ENCODE measurements around the gene CLEC12A.

CLEC12A gene

DNA sequence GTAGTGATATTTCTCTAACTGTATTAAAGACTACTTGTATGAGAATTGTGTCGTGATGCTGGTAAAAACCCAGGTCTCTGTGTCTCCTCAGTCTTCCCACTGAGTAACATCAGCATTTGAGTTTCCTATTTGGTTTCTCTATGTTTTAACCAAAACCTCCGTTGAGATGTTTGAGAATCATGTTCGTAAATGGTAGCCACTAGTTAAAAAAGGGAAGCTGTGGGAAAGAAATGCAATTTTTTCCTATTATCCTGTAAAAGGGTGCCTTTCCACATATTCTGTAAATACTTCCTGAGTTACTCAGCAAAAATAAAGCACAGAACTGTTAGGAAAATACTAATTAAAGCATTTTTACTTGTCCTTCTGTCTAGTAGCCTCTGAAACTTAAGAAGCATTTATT lies 20.7 kb downstream of the CLEC12A start:
- H3K9ac ChIP-seq (ENCODE audit: low read length) = no peak overlapping the region
- no peak overlapping the region for H3K4me3 ChIP-seq (ENCODE audit: low read length)
- H2BK15ac ChIP-seq (replicated peaks; ENCODE audit: low read depth) = no peak overlapping the region
- no peak overlapping the region for H4K5ac ChIP-seq (ENCODE audit: low read length)
- H3K79me1 ChIP-seq (ENCODE audit: low read length) = no peaks in the 10 kb centered on the region
- no peak overlapping the region for H3K27ac ChIP-seq (ENCODE audit: low read depth, low read length)
- no peak overlapping the region for H3K23ac ChIP-seq (ENCODE audit: low read length)
- H3K18ac ChIP-seq (ENCODE audit: low read length) = no peak overlapping the region
- H2BK5ac ChIP-seq (ENCODE audit: low read length) = no peak overlapping the region
- no peak for DNase-seq
- H2AK5ac ChIP-seq (ENCODE audit: low read length) = no peak overlapping the region
- H2BK120ac ChIP-seq (ENCODE audit: low read depth, low read length) = no peak overlapping the region
- no CpG with 5 or more reads among the region's 3 CpGs for WGBS (ENCODE audit: extremely low coverage, insufficient coverage, low lambda C conversion rate)
- no peak overlapping the region for H3K4ac ChIP-seq (ENCODE audit: low read depth, low read length)
- no peaks in the 10 kb centered on the region for H3K27me3 ChIP-seq (ENCODE audit: insufficient read depth, low read length, poor library complexity)
- H4K8ac ChIP-seq (ENCODE audit: low read depth, low read length) = no peak overlapping the region
- H3K4me2 ChIP-seq (ENCODE audit: low read length) = no peak overlapping the region
- H3K36me3 ChIP-seq (ENCODE audit: control insufficient read depth, insufficient read depth, low read length) = no peaks in the 10 kb centered on the region
- H3K56ac ChIP-seq (ENCODE audit: low read length) = no peak overlapping the region
- H3K79me2 ChIP-seq (ENCODE audit: control insufficient read depth, insufficient read depth, low read length) = no peaks in the 10 kb centered on the region
- no peaks in the 10 kb centered on the region for H3K4me1 ChIP-seq (ENCODE audit: control insufficient read depth, low read depth, low read length)

DNA sequence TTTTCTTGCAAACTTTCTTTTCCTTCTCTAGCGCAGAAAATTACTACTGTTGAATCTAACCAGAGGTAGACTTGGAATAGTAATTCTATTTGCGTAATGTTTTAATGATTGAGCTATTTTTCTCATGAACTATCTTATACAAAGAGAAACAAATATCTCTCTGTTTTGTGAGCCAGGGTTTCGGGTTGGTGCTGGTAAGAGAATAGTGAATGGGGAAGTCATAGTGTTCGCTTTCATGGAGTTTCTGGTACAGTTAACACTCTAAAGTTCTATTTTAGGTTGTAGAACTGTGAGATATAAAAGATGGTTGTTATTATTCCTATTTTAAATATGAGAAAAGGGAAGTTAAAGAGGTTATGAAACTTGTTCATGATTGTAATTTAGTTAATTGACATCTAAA lies 21.1 kb downstream of the CLEC12A start:
- H3K36me3 ChIP-seq (ENCODE audit: control insufficient read depth, insufficient read depth, low read length) = no peaks in the 10 kb centered on the region
- H3K56ac ChIP-seq (ENCODE audit: low read length) = no peak overlapping the region
- H4K8ac ChIP-seq (ENCODE audit: low read depth, low read length) = no peak overlapping the region
- no CpG with 5 or more reads among the region's 4 CpGs for WGBS (ENCODE audit: extremely low coverage, insufficient coverage, low lambda C conversion rate)
- no peaks in the 10 kb centered on the region for H3K4me1 ChIP-seq (ENCODE audit: control insufficient read depth, low read depth, low read length)
- H3K18ac ChIP-seq (ENCODE audit: low read length) = no peak overlapping the region
- no peaks in the 10 kb centered on the region for H3K79me2 ChIP-seq (ENCODE audit: control insufficient read depth, insufficient read depth, low read length)
- no peak overlapping the region for H2AK5ac ChIP-seq (ENCODE audit: low read length)
- H3K4me3 ChIP-seq (ENCODE audit: low read length) = no peak overlapping the region
- no peak overlapping the region for H3K4ac ChIP-seq (ENCODE audit: low read depth, low read length)
- no peak for DNase-seq
- no peak overlapping the region for H2BK15ac ChIP-seq (replicated peaks; ENCODE audit: low read depth)
- no peak overlapping the region for H3K27ac ChIP-seq (ENCODE audit: low read depth, low read length)
- no peak overlapping the region for H3K23ac ChIP-seq (ENCODE audit: low read length)
- no peaks in the 10 kb centered on the region for H3K79me1 ChIP-seq (ENCODE audit: low read length)
- H2BK120ac ChIP-seq (ENCODE audit: low read depth, low read length) = no peak overlapping the region
- no peak overlapping the region for H2BK5ac ChIP-seq (ENCODE audit: low read length)
- no peak overlapping the region for H3K9ac ChIP-seq (ENCODE audit: low read length)
- H3K27me3 ChIP-seq (ENCODE audit: insufficient read depth, low read length, poor library complexity) = no peaks in the 10 kb centered on the region
- H3K4me2 ChIP-seq (ENCODE audit: low read length) = no peak overlapping the region
- H4K5ac ChIP-seq (ENCODE audit: low read length) = no peak overlapping the region

DNA sequence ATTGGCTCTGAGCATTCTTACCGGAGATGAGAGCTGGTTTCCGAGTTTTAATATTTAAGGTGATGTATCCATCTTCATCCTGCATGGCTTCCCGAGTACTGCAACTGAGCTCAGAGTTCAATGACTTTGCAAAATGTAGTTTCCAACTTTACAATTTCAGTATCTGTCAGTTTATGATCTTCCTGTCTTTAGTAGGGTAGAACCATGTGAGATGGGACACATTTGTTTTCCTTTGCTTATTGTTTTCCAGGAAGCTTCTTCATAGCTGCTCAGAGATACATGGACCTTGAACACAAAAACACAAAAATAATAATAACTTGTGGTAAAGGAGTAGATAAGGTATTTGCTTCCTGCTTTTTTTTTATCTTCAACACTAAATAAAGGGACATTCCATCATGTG lies 27.8 kb downstream of the CLEC12A start, which contains the start of gene CLEC1B:
Gene CLEC1B (minus strand): TSS at position 106 of the 400 bp plus-strand sequence. CDS start 21 bp downstream, at position 85.
- Histone ChIP-seq H3K56ac (ENCODE audit: low read length) (no peak within 1 kb of the TSS), H2AK5ac (ENCODE audit: low read length) (no peak within 1 kb of the TSS), H3K4ac (ENCODE audit: low read depth, low read length) (peak within 1 kb of the TSS; percentile 12), H3K9ac (ENCODE audit: low read length) (no peak within 1 kb of the TSS), H4K8ac (ENCODE audit: low read depth, low read length) (no peak within 1 kb of the TSS), H2BK120ac (ENCODE audit: low read depth, low read length) (no peak within 1 kb of the TSS), H2BK5ac (ENCODE audit: low read length) (no peak within 1 kb of the TSS), H3K27me3 (ENCODE audit: insufficient read depth, low read length, poor library complexity) (no peaks in the 10 kb centered on the region), H3K27ac (ENCODE audit: low read depth, low read length) (no peak within 1 kb of the TSS), H4K5ac (ENCODE audit: low read length) (no peak within 1 kb of the TSS), H3K18ac (ENCODE audit: low read length) (no peak within 1 kb of the TSS), H3K36me3 (ENCODE audit: control insufficient read depth, insufficient read depth, low read length) (no peaks in the 10 kb centered on the region), H3K4me3 (ENCODE audit: low read length) (no peak within 1 kb of the TSS), H3K4me2 (ENCODE audit: low read length) (no peak within 1 kb of the TSS), H3K79me2 (ENCODE audit: control insufficient read depth, insufficient read depth, low read length) (no peaks in the 10 kb centered on the region), H3K23ac (ENCODE audit: low read length) (no peak within 1 kb of the TSS), H3K4me1 (ENCODE audit: control insufficient read depth, low read depth, low read length) (no peaks in the 10 kb centered on the region), H3K79me1 (ENCODE audit: low read length) (no peaks in the 10 kb centered on the region), H2BK15ac (replicated peaks; ENCODE audit: low read depth) (no peak within 1 kb of the TSS)
- WGBS (ENCODE audit: extremely low coverage, insufficient coverage, low lambda C conversion rate) = no CpG with 5 or more reads among the region's 3 CpGs
- no peak for DNase-seq

DNA sequence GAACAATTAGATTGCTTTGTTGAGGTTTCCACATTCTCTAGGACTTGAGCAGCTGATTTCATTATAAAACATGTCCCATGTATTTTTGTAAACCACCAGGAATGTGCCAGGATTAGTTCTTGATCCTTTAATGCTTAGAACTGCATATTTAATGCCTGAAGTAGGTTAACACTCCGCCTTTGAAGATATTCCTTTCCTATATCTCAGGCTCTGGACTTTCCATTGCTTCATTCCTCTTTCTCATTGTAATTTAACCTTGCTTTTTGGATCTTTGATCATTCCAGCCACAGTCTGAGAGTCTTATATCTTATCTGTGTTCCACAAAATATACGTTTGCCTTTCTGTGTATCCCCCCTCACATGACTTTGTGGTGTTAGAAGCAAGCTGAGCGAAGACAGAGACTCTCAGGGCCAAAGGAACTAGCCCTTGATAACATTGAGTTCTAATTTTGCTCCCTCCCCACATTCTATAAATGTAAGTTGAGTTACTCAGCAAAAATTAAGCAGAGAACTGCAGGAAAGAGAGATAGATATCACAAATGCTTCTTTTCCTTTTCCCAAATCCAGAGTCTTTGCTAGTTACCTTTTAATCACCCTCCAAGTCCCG lies 30.1 kb downstream of the CLEC12A start:
- H3K4me3 ChIP-seq (ENCODE audit: low read length) = no peak overlapping the region
- H3K56ac ChIP-seq (ENCODE audit: low read length) = no peak overlapping the region
- H3K4me2 ChIP-seq (ENCODE audit: low read length) = no peak overlapping the region
- no peak overlapping the region for H2AK5ac ChIP-seq (ENCODE audit: low read length)
- no peaks in the 10 kb centered on the region for H3K79me1 ChIP-seq (ENCODE audit: low read length)
- H2BK15ac ChIP-seq (replicated peaks; ENCODE audit: low read depth) = no peak overlapping the region
- no peak overlapping the region for H2BK5ac ChIP-seq (ENCODE audit: low read length)
- H4K8ac ChIP-seq (ENCODE audit: low read depth, low read length) = no peak overlapping the region
- DNase-seq = no peak
- no peak overlapping the region for H3K27ac ChIP-seq (ENCODE audit: low read depth, low read length)
- no peaks in the 10 kb centered on the region for H3K79me2 ChIP-seq (ENCODE audit: control insufficient read depth, insufficient read depth, low read length)
- H3K36me3 ChIP-seq (ENCODE audit: control insufficient read depth, insufficient read depth, low read length) = no peaks in the 10 kb centered on the region
- H3K27me3 ChIP-seq (ENCODE audit: insufficient read depth, low read length, poor library complexity) = no peaks in the 10 kb centered on the region
- H3K4ac ChIP-seq (ENCODE audit: low read depth, low read length) = no peak overlapping the region
- H3K4me1 ChIP-seq (ENCODE audit: control insufficient read depth, low read depth, low read length) = no peaks in the 10 kb centered on the region
- no peak overlapping the region for H3K23ac ChIP-seq (ENCODE audit: low read length)
- H2BK120ac ChIP-seq (ENCODE audit: low read depth, low read length) = no peak overlapping the region
- H3K18ac ChIP-seq (ENCODE audit: low read length) = no peak overlapping the region
- no CpG with 5 or more reads among the region's 4 CpGs for WGBS (ENCODE audit: extremely low coverage, insufficient coverage, low lambda C conversion rate)
- no peak overlapping the region for H3K9ac ChIP-seq (ENCODE audit: low read length)
- H4K5ac ChIP-seq (ENCODE audit: low read length) = no peak overlapping the region

DNA sequence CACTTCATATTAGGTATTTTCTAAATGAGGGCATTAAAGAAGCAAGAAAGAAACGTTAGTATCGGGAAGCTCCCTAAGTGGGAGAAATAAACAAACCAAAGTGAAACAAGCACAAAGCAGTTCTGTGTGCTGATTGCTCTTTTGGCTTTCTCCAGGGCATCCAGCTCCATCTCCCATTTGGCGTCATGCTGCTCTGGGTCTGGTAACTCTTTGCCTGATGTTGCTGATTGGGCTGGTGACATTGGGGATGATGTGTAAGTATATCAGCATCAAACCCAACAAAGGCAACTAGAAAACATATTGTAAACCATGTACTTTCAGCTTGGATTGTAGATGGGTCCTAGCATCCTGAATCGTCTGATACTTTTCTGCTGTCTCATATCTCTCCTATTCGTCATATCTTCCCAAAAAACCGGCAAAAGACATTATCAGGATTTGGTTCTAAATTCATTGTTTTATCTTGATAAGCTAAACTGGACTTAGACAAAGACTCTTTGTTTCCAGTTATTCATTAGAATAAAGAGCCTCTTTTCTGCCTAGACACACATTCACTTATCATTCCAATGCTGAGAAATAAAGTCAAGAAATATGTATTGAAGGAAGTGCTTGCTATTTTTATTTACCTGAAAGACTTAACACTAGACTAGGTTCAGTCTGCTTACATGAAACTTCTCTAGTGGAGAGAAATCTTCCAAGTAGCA lies 41.6 kb downstream of the CLEC12A start:
- no peaks in the 10 kb centered on the region for H3K27me3 ChIP-seq (ENCODE audit: insufficient read depth, low read length, poor library complexity)
- DNase-seq = no peak
- no peak overlapping the region for H3K27ac ChIP-seq (ENCODE audit: low read depth, low read length)
- H3K18ac ChIP-seq (ENCODE audit: low read length) = no peak overlapping the region
- H3K79me2 ChIP-seq (ENCODE audit: control insufficient read depth, insufficient read depth, low read length) = no peaks in the 10 kb centered on the region
- no peak overlapping the region for H2BK5ac ChIP-seq (ENCODE audit: low read length)
- no peak overlapping the region for H2BK120ac ChIP-seq (ENCODE audit: low read depth, low read length)
- no peak overlapping the region for H3K9ac ChIP-seq (ENCODE audit: low read length)
- H4K5ac ChIP-seq (ENCODE audit: low read length) = no peak overlapping the region
- no peak overlapping the region for H2BK15ac ChIP-seq (replicated peaks; ENCODE audit: low read depth)
- no peaks in the 10 kb centered on the region for H3K4me1 ChIP-seq (ENCODE audit: control insufficient read depth, low read depth, low read length)
- no peak overlapping the region for H4K8ac ChIP-seq (ENCODE audit: low read depth, low read length)
- no peaks in the 10 kb centered on the region for H3K36me3 ChIP-seq (ENCODE audit: control insufficient read depth, insufficient read depth, low read length)
- no peak overlapping the region for H3K4me2 ChIP-seq (ENCODE audit: low read length)
- H3K4ac ChIP-seq (ENCODE audit: low read depth, low read length) = no peak overlapping the region
- no peak overlapping the region for H3K4me3 ChIP-seq (ENCODE audit: low read length)
- no peak overlapping the region for H3K56ac ChIP-seq (ENCODE audit: low read length)
- WGBS (ENCODE audit: extremely low coverage, insufficient coverage, low lambda C conversion rate) = no CpG with 5 or more reads among the region's 6 CpGs
- H3K79me1 ChIP-seq (ENCODE audit: low read length) = no peaks in the 10 kb centered on the region
- no peak overlapping the region for H2AK5ac ChIP-seq (ENCODE audit: low read length)
- no peak overlapping the region for H3K23ac ChIP-seq (ENCODE audit: low read length)

Measured in mesendoderm (in vitro differentiated cells).